Body of pancreas (tissue), 4 donors: ENCODE measurements around the gene EEF1AKMT3. TPM values are rescaled to one million over a fixed set of nuclear protein-coding genes. Genes with fewer than 3 reads are reported as not detected.

Experiments used
- ATAC-seq: fragments of 150-250 bp; one replicate; pipeline ENCODE4 v1.9.1; 2016
- DNase-seq, 4 donors: peaks; one replicate each; pipeline ENCODE4 v3.0.0-alpha.2; 2019
- H3K27ac ChIP-seq, 4 donors: fragments of 200-600 bp; sonication (generic); 1 replicate in 3 of 4; 2 replicates in 1 of 4; pipeline versions ENCODE4 v1.5.1 to v1.6.1; 2016 to 2019; ENCODE audit warnings: mild to moderate bottlenecking in 1 of 4, mixed read lengths in 1 of 4, moderate library complexity in 1 of 4
- H3K27me3 ChIP-seq, 2 donors: fragments of 200-600 bp; sonication (generic); one replicate each; pipeline ENCODE4 v1.6.0; 2016; ENCODE audit warnings: mild to moderate bottlenecking in 1 of 2
- H3K36me3 ChIP-seq, 2 donors: fragments of 200-600 bp; sonication (generic); replicated peaks in 1 of 2; 2 replicates each; pipeline ENCODE4 v1.5.1; 2016; ENCODE audit warnings: low read depth in 2 of 2; ENCODE audit not compliant: insufficient read depth in 1 of 2
- H3K4me1 ChIP-seq: fragments of 200-600 bp; sonication (generic); one replicate; pipeline ENCODE4 v1.6.0; 2016
- H3K4me3 ChIP-seq, 2 donors: fragments of 200-600 bp; sonication (generic); 1 replicate in 1 of 2; 2 replicates in 1 of 2; pipeline ENCODE4 v1.5.1; 2016 to 2019
- H3K9me3 ChIP-seq, 3 donors: fragments of 200-600 bp; sonication (generic); 1 replicate in 2 of 3; 2 replicates in 1 of 3; pipeline ENCODE4 v1.5.1; 2016
- POLR2A ChIP-seq, 3 donors: fragments of 450-650 bp; IDR thresholded peaks; one replicate each; pipeline ENCODE4 v1.6.1; 2016; ENCODE audit warnings: antibody characterized with exemption in 3 of 3, mild to moderate bottlenecking in 2 of 3
- WGBS, 2 donors: methylation state at CpG; one replicate each; pipeline ENCODE4 v1.1.5; 2017; 5-methylcytosine and 5-hydroxymethylcytosine counted together
- intact Hi-C: fragments of 100-400 bp; cut with DNase I; formaldehyde crosslinking; loops from one replicate; pipeline ENCODE4 v1.15.1; 2023
- total RNA-seq, 2 donors: library from RNA; depleted of rRNA; stranded (reverse); fragments of >200 nt; gene quantifications; one replicate each; pipeline ENCODE4 v1.1.0, GENCODE V29; 2016
- TF ChIP-seq, protein P1 (sequence below), 7 experiments: fragments of 450-650 bp in 4 of 7; fragments of 200-600 bp in 3 of 7; sonication (generic) in 3 of 7; IDR thresholded peaks; one replicate each; pipeline ENCODE4 v1.5.1; 2016 to 2019; ENCODE audit warnings: antibody characterized with exemption in 7 of 7

The EEF1AKMT3 gene
- total RNA-seq, 2 donors from 2014 or later = 11.2 to 15.0 TPM

DNA sequence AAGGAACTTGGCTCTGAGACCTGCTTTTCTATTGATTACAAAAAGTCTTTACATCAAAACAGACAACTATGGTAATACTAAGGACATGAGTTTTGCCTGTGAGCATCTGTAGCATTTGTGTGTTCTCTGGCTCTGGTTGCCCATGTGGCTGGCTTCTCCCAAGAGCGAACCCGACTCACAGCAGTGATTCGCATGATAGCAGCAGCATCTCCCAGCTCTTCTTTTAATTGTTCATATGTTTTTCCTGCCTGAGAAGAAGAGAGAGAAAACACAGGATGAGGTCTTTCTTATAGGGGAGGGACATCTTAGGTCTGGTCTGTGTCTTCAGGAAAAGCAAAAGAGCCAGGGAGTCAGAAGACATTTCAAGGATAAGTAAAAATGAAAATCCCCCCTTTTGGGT, 28.6 kb downstream of the EEF1AKMT3 start:
- H3K27me3 ChIP-seq = no peaks in the 10 kb centered on the region
- H3K4me1 ChIP-seq = peaks cover 3% of the 10 kb centered on the region
- ATAC-seq (no peak), DNase-seq (no peak)
- H3K9me3 ChIP-seq = no peaks in the 10 kb centered on the region
- peaks cover 0 to 24% of the 10 kb centered on the region in 2 donors for H3K36me3 ChIP-seq
- WGBS, 2 donors = 93 to 94% methylated on average over 3 of the region's 3 CpGs
- TF ChIP-seq, protein P1, sequence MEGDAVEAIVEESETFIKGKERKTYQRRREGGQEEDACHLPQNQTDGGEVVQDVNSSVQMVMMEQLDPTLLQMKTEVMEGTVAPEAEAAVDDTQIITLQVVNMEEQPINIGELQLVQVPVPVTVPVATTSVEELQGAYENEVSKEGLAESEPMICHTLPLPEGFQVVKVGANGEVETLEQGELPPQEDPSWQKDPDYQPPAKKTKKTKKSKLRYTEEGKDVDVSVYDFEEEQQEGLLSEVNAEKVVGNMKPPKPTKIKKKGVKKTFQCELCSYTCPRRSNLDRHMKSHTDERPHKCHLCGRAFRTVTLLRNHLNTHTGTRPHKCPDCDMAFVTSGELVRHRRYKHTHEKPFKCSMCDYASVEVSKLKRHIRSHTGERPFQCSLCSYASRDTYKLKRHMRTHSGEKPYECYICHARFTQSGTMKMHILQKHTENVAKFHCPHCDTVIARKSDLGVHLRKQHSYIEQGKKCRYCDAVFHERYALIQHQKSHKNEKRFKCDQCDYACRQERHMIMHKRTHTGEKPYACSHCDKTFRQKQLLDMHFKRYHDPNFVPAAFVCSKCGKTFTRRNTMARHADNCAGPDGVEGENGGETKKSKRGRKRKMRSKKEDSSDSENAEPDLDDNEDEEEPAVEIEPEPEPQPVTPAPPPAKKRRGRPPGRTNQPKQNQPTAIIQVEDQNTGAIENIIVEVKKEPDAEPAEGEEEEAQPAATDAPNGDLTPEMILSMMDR (IDR thresholded peaks at IDR 0.05) = no peak
- TF ChIP-seq POLR2A (IDR thresholded peaks at IDR 0.05) = no peak
- no peak overlapping the region for H3K4me3 ChIP-seq
- H3K27ac ChIP-seq = no peak overlapping the region
- intact Hi-C loops = no loop called here

DNA sequence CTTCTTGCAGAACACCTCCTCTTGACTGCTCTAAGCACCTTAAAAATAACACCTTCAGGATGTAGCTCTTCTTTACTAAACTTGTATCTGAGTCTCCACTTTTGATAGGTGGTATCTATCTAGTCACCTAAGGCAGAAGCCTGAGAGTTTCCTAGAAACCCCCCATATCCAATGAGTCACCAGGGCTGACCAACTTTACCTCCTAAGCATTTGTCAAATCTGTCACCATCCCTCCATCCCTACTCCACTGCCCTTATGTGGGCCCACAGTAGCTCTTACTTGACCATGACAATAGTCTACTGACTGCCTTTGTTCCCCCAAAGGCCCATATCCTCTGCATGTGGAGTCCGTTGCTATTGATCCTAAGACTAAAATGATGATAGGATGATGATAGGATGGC, 30.2 kb downstream of the EEF1AKMT3 start:
- Histone ChIP-seq H3K36me3 (peaks cover 2 to 16% of the 10 kb centered on the region in 2 donors), H3K27ac (no peak overlapping the region), H3K4me3 (no peak overlapping the region), H3K27me3 (no peaks in the 10 kb centered on the region), H3K4me1 (peaks cover 3% of the 10 kb centered on the region), H3K9me3 (no peaks in the 10 kb centered on the region)
- WGBS, 2 donors = 69 to 88% methylated on average over 1 of the region's 1 CpG
- TF ChIP-seq, protein P1 (IDR thresholded peaks at IDR 0.05) = no peak
- TF ChIP-seq POLR2A (IDR thresholded peaks at IDR 0.05) = no peak
- ATAC-seq (no peak), DNase-seq (no peak)
- intact Hi-C loops = no loop called here

DNA sequence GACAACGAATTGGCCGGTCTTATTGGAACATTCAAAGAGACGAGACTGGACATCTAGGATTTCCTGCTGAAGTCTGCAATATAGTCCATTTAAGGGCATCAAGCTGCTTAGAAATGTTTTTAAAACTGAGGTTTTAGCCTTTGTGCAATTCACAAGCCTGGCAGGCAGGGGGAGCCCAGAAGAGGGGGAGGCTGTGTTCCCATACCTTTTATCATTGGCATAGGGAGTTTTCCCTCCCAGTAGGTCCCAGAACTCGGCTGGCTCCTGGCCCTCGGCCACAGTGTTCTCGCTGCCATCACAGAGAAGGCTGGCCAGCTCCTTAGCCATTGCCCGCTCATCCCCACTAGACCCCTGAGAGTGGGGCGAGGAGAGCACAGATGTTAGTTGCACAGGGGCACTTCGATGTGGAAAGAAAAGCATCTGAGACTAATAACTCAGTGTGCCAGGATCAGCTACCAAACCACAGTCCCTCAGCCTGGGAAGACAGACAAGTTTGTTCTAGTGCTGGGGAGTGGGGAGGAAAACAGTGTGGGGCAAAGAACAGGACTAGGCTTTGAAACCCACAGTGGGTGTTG, 31.0 kb downstream of the EEF1AKMT3 start:
- H3K4me1 ChIP-seq = peaks cover 3% of the 10 kb centered on the region
- intact Hi-C loops = no loop called here
- WGBS, 2 donors = 33 to 42% methylated on average over 9 of the region's 9 CpGs
- H3K36me3 ChIP-seq = peaks cover 7 to 20% of the 10 kb centered on the region in 2 donors
- H3K9me3 ChIP-seq = no peaks in the 10 kb centered on the region
- H3K4me3 ChIP-seq = no peak overlapping the region
- H3K27me3 ChIP-seq = no peaks in the 10 kb centered on the region
- DNase-seq (peak; percentile 52 to 74 (median 60)), ATAC-seq (peak; percentile 85)
- H3K27ac ChIP-seq = no peak overlapping the region
- no peak for TF ChIP-seq POLR2A (IDR thresholded peaks at IDR 0.05)
- TF ChIP-seq, protein P1 (IDR thresholded peaks at IDR 0.05) = peak; percentile 67 to 81 (median 74)

DNA sequence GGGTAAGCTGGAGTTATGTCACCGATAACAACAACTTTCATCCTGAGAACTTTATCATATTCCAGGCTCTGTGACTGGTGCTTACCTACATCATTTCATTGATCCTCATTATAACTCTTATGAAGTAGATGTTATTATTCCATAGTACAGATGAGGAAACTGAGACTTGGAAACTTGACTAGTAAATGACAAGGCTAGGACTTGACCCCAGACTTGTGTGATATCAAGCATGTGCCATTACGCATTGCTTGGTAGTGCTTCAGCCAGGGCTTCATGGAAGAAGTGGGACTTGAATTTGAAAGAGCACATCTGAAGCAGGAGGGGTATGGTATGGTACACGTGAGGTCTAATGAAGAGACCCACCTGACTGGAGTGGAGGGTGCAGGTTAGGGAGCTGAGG, 34.3 kb downstream of the EEF1AKMT3 start:
- intact Hi-C loops = no loop called here
- 91 to 96% methylated on average over 3 of the region's 3 CpGs for WGBS, 2 donors

More for the DNA sequence above, 34.3 kb downstream of the EEF1AKMT3 start:
- H3K36me3 ChIP-seq = peaks cover 7 to 15% of the 10 kb centered on the region in 2 donors
- ATAC-seq (no peak), DNase-seq (no peak)
- no peaks in the 10 kb centered on the region for H3K9me3 ChIP-seq
- no peak overlapping the region for H3K27ac ChIP-seq
- H3K4me1 ChIP-seq = peaks cover 3% of the 10 kb centered on the region
- no peaks in the 10 kb centered on the region for H3K27me3 ChIP-seq
- no peak overlapping the region for H3K4me3 ChIP-seq
- TF ChIP-seq, protein P1 (IDR thresholded peaks at IDR 0.05) = no peak
- no peak for TF ChIP-seq POLR2A (IDR thresholded peaks at IDR 0.05)
